Brain microvascular endothelial cell (primary cell): ENCODE data around the gene DPF3.

Experiments used
- DNase-seq: peaks from one replicate; pipeline ENCODE4 v3.0.0-alpha.2; 2020
- H3K27ac ChIP-seq: fragments of 250-450 bp; sonication (Bioruptor Pico); 2 replicates; pipeline ENCODE4 v1.5.1; 2020; ENCODE audit warnings: mild to moderate bottlenecking, moderate library complexity
- H3K27me3 ChIP-seq: fragments of 250-450 bp; sonication (Bioruptor Pico); replicated peaks from 2 replicates; pipeline ENCODE4 v1.5.1; 2020; ENCODE audit warnings: mild to moderate bottlenecking
- H3K36me3 ChIP-seq: fragments of 250-450 bp; sonication (Bioruptor Pico); replicated peaks from 2 replicates; pipeline ENCODE4 v1.5.1; 2020; ENCODE audit warnings: mild to moderate bottlenecking
- H3K4me3 ChIP-seq: 2 replicates; pipeline ENCODE4 v1.5.1; 2011; ENCODE audit warnings: low read depth, mild to moderate bottlenecking, control low read depth, low read length, moderate library complexity
- in situ Hi-C: cut with HindIII; loops from 2 replicates; pipeline ENCODE4 v1.10.0; 2017; ENCODE audit warnings: low sequenced_read_pairs, low pct_ligation_motif_present
- TF ChIP-seq, protein P1 (sequence below): IDR thresholded peaks from 2 replicates; pipeline ENCODE4 v1.5.1; 2011; ENCODE audit warnings: low read depth, mild to moderate bottlenecking, moderate library complexity, low read length, control low read depth, inconsistent platforms; ENCODE audit errors: missing control alignments

Gene DPF3

DNA sequence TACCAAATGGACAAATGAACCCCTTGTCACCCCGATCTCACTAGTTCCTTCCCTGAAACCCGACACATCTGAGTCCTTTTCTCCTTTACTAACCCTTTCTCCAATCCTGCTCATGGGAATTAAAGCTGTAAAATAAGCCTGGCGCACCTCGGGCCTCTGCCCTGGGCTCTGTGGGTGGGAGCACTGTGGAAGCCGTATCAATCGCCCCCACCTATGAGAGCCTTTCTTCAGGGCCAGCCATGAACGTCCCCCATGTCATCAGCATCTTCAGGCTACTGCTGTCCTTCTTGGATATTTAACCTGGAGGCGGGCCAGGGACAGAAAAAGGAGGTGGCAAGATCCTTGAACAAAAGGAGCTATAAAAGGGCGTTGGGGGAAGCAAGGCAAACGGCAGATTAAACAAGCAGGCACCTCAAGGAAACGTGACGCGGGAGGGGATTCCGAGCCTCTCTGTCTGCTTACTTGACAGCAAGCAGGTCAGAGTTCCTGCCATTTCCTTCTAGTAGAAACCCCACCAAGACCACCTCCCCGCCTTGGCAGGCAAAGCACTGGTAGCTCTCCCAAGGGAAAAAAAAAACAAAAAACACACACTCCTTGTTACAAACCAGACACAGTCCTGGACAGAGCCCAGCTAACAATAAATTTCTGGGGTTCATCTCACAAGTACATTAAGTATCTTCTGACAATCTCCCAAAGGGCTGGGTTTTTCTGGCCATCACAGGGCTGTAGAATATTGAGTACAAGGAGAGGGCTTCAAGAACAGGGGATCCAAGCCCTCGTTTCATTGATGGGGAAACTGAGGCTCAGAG is 62.9 kb downstream of the DPF3 start:
- in situ Hi-C loops: no loop called here
- Histone ChIP-seq H3K36me3 (no peaks in the 10 kb centered on the region), H3K27ac (no peak overlapping the region), H3K27me3 (no peaks in the 10 kb centered on the region), H3K4me3 (no peak overlapping the region)
- DNase-seq: no peak
- TF ChIP-seq, protein P1, sequence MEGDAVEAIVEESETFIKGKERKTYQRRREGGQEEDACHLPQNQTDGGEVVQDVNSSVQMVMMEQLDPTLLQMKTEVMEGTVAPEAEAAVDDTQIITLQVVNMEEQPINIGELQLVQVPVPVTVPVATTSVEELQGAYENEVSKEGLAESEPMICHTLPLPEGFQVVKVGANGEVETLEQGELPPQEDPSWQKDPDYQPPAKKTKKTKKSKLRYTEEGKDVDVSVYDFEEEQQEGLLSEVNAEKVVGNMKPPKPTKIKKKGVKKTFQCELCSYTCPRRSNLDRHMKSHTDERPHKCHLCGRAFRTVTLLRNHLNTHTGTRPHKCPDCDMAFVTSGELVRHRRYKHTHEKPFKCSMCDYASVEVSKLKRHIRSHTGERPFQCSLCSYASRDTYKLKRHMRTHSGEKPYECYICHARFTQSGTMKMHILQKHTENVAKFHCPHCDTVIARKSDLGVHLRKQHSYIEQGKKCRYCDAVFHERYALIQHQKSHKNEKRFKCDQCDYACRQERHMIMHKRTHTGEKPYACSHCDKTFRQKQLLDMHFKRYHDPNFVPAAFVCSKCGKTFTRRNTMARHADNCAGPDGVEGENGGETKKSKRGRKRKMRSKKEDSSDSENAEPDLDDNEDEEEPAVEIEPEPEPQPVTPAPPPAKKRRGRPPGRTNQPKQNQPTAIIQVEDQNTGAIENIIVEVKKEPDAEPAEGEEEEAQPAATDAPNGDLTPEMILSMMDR: no peak

DNA sequence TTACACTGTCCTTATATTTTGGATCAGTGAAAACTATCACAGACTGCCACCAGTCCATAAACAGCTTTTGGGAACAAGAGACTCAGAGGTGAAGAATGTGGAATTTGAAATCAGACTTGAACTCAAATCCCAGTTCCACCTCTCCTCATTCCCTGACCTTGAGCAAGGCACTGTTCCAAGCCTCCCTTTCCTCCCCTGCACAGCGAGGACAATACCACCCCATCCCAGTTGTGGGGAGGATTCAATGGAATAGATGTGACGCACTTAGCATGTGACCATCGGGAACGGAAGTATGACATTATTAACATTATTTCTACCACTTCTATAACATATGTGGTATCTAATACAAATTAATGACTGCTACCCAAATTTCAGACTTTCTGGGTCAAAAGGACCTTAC is 63.5 kb downstream of the DPF3 start:
- Histone ChIP-seq H3K27ac (no peak overlapping the region), H3K4me3 (no peak overlapping the region), H3K27me3 (no peaks in the 10 kb centered on the region), H3K36me3 (no peaks in the 10 kb centered on the region)
- no peak for DNase-seq
- in situ Hi-C loops: no loop called here
- TF ChIP-seq, protein P1: no peak

DNA sequence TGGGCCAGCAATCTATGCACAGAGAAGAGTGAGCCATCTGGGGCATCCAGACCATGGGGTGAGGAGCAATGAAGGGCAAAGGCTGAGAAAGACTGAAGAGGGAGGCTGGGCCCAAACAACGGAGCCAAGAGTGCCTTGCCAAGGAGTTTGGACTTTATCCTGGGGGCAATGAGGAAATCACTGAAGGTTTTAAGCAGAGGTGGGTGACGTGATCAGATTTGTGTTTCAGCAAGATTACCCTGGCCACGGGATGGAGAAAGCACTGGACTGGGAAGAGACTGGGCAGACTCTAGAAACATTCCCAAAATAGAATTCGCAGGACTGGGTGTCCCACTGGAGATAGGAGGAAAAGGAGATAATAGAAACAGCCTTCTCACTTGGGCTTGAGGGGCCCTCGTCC is 65.3 kb downstream of the DPF3 start:
- TF ChIP-seq, protein P1: no peak
- in situ Hi-C loops: no loop called here
- H3K27me3 ChIP-seq: no peaks in the 10 kb centered on the region
- no peaks in the 10 kb centered on the region for H3K36me3 ChIP-seq
- H3K27ac ChIP-seq: no peak overlapping the region
- no peak overlapping the region for H3K4me3 ChIP-seq
- no peak for DNase-seq

DNA sequence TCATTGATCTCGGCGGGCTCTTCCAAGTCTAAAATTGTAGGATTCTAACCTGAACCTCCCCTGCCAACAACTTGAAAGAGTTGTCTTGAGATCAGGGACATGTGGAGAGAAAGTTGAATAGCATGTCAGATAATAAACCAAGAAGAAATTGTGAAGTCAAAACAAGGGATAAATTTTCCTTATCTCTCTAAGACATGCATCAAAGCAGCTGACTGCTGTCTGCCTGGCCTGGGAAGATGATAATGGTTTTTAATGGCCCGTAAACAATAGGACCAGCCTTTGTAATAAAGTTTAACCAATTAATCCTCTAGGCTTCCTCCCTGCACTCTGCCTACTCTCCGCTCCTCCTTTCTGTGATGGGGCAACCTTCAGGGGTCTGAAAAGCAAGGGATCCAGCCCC is 67.9 kb downstream of the DPF3 start:
- in situ Hi-C loops: no loop called here
- DNase-seq: no peak
- no peak overlapping the region for H3K27ac ChIP-seq
- H3K36me3 ChIP-seq: no peaks in the 10 kb centered on the region
- H3K27me3 ChIP-seq: no peaks in the 10 kb centered on the region
- TF ChIP-seq, protein P1: no peak
- no peak overlapping the region for H3K4me3 ChIP-seq

DNA sequence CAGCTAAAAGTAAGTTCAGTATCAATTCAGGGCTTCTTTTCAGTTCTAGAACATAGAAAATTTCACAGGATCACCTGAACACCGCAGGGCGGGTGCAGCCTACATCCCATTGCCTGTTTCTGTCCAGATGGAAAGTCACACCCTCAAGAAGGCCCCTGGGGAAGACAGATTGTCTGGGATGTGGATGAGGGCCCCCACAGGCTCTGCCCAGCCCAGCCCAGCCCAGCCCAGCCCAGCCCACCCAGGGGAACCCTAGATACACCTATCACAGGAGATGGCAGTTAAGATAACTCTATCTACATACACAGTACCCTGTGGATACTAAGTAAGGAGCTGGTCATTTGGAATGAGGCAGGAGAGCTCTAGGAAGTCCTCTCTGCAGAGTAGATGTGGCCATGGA is 68.4 kb downstream of the DPF3 start:
- H3K36me3 ChIP-seq: no peaks in the 10 kb centered on the region
- no peak overlapping the region for H3K4me3 ChIP-seq
- in situ Hi-C loops: no loop called here
- DNase-seq: no peak
- H3K27me3 ChIP-seq: no peaks in the 10 kb centered on the region
- no peak overlapping the region for H3K27ac ChIP-seq
- TF ChIP-seq, protein P1: no peak

DNA sequence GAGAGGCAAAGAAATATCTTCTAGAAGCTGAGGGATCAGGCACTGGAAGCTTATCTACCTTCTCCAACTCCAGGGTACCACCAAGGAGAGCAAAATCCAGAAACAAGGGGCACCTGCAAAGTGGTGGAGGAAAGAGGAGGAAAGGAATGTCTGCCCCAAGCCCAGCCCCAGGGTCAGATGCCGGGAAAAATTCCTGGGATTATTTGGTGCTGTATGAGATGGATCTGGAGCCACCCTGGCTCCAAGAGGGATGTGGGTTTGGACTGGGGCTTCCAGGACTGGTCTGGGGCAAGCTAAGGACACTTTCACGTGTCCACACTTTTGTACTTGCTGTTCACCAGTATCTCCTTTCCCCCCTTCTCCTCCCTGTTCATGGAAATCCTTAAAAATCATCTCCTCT is 69.8 kb downstream of the DPF3 start:
- TF ChIP-seq, protein P1: no peak
- H3K27me3 ChIP-seq: no peaks in the 10 kb centered on the region
- DNase-seq: no peak
- in situ Hi-C loops: no loop called here
- H3K4me3 ChIP-seq: no peak overlapping the region
- no peak overlapping the region for H3K27ac ChIP-seq
- H3K36me3 ChIP-seq: no peaks in the 10 kb centered on the region
